ENCODE data around the gene CHST12. TPM values are rescaled to one million over a fixed set of nuclear protein-coding genes. Genes with fewer than 3 reads are reported as not detected.

The CHST12 gene
- total RNA-seq, 1 donor from 2014 or later, result 16.7 TPM

- Mint-ChIP-seq H3K27me3 (no peaks in the 10 kb centered on the region), H3K27ac (no peak overlapping the region), H3K4me1 (ENCODE audit: low read depth) (no peaks in the 10 kb centered on the region), H3K4me3 (ENCODE audit: low read depth) (no peak overlapping the region), H3K36me3 (ENCODE audit: insufficient read depth) (peaks cover 32% of the 10 kb centered on the region), H3K9me3 (ENCODE audit: low read depth) (no peaks in the 10 kb centered on the region)
- DNase-seq (ENCODE audit: low spot score, unreplicated experiment), result no peak
- TF ChIP-seq CTCF (IDR thresholded peaks at IDR 0.05; ENCODE audit: unreplicated experiment), result no peak
Observed at GRCh38 chr7:2379161-2379560, 24.2 kb upstream of the CHST12 start.

- H3K27me3 Mint-ChIP-seq, result no peaks in the 10 kb centered on the region
- H3K36me3 Mint-ChIP-seq (ENCODE audit: insufficient read depth), result peaks cover 32% of the 10 kb centered on the region
- H3K4me1 Mint-ChIP-seq (ENCODE audit: low read depth), result no peaks in the 10 kb centered on the region
- H3K27ac Mint-ChIP-seq, result no peak overlapping the region
- no peaks in the 10 kb centered on the region for H3K9me3 Mint-ChIP-seq (ENCODE audit: low read depth)
- no peak for DNase-seq (ENCODE audit: low spot score, unreplicated experiment)
- no peak for TF ChIP-seq CTCF (IDR thresholded peaks at IDR 0.05; ENCODE audit: unreplicated experiment)
- H3K4me3 Mint-ChIP-seq (ENCODE audit: low read depth), result no peak overlapping the region
Observed at GRCh38 chr7:2379821-2380450, 23.5 kb upstream of the CHST12 start.

DNA sequence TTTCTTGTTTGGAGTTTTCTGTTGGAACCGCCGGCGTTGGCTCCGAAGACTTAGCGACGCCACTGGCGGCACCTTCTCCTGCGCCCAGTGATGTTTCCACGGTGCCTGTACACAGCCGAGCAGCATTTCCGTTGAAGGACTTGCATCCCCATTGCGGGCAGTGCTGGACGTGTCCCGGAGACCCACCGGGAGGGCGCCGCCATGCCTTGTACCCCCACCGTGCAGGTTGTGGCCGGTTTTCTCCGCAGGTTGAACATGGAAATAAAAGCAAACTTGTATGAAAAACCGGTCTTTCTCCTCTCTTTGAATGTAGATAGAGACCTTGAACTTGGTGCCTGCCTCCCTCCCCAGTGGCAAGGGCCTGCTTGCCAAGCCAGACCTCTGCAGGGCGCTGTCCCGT, 22.9 kb upstream of the CHST12 start:
- H3K9me3 Mint-ChIP-seq (ENCODE audit: low read depth), result no peaks in the 10 kb centered on the region
- H3K36me3 Mint-ChIP-seq (ENCODE audit: insufficient read depth), result peaks cover 26% of the 10 kb centered on the region
- H3K27ac Mint-ChIP-seq, result no peak overlapping the region
- no peak for DNase-seq (ENCODE audit: low spot score, unreplicated experiment)
- no peaks in the 10 kb centered on the region for H3K4me1 Mint-ChIP-seq (ENCODE audit: low read depth)
- TF ChIP-seq CTCF (IDR thresholded peaks at IDR 0.05; ENCODE audit: unreplicated experiment), result no peak
- no peak overlapping the region for H3K4me3 Mint-ChIP-seq (ENCODE audit: low read depth)
- H3K27me3 Mint-ChIP-seq, result no peaks in the 10 kb centered on the region

- no peak for TF ChIP-seq CTCF (IDR thresholded peaks at IDR 0.05; ENCODE audit: unreplicated experiment)
- Mint-ChIP-seq H3K4me3 (ENCODE audit: low read depth) (no peak overlapping the region), H3K27me3 (no peaks in the 10 kb centered on the region), H3K4me1 (ENCODE audit: low read depth) (no peaks in the 10 kb centered on the region), H3K9me3 (ENCODE audit: low read depth) (no peaks in the 10 kb centered on the region), H3K36me3 (ENCODE audit: insufficient read depth) (peaks cover 24% of the 10 kb centered on the region), H3K27ac (no peak overlapping the region)
- no peak for DNase-seq (ENCODE audit: low spot score, unreplicated experiment)
Observed at GRCh38 chr7:2381227-2381626, 22.2 kb upstream of the CHST12 start.

DNA sequence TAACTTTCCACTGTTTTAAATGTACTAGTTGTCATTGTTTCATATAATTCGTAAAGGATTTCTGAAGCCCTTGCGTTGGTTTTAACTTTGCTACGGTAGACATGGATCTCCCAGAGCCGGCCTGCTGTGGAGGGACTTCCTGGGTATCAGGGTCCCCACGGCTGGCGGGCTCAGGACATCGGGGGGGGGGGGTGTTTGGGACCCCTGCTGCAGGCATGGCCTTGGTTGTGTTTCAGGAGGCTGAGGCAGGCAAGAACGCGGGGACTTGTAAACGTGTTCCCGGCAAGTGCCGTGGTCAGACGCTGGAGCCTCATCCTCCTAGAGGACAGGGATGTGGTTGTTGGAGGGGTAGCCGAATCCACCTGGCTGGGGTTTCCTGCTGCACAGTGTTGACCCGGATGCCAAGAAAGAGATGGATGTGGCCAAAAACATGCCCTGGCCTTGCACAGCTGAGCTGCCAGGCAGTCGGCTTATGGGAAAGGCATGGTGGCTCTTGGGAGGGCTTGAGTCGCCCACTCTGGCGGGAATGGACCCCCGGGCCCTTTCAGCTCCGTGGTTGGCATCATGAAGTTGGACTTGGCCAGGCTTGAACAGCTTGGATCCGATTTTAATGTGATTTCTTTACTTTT, 21.4 kb upstream of the CHST12 start:
- Mint-ChIP-seq H3K4me1 (ENCODE audit: low read depth) (no peaks in the 10 kb centered on the region), H3K36me3 (ENCODE audit: insufficient read depth) (peaks cover 20% of the 10 kb centered on the region), H3K27me3 (no peaks in the 10 kb centered on the region), H3K4me3 (ENCODE audit: low read depth) (no peak overlapping the region), H3K27ac (no peak overlapping the region), H3K9me3 (ENCODE audit: low read depth) (no peaks in the 10 kb centered on the region)
- DNase-seq (ENCODE audit: low spot score, unreplicated experiment), result no peak
- no peak for TF ChIP-seq CTCF (IDR thresholded peaks at IDR 0.05; ENCODE audit: unreplicated experiment)

Measured in progenitor cell of endocrine pancreas (in vitro differentiated cells).